ENCODE measurements around the gene DENND10.

GRCh38 chr10:119166564-119166963 lies 62.7 kb downstream of the DENND10 start:
- TF ChIP-seq CTCF (IDR thresholded peaks at IDR 0.05) (no peak), EZH2 (IDR thresholded peaks at IDR 0.05) (no peak)
